ENCODE data around the gene PTPRU.

GRCh38 chr1:29311352-29312030 lies 75.2 kb downstream of the PTPRU start:
- TF ChIP-seq CTCF (IDR thresholded peaks at IDR 0.05; ENCODE audit: low read depth, low read length, missing input control) (no peak), TAF1 (conservative IDR thresholded peaks at IDR 0.05) (no peak), YY1 (IDR thresholded peaks at IDR 0.05) (no peak), JUND (IDR thresholded peaks at IDR 0.05) (no peak), NR2F2 (IDR thresholded peaks at IDR 0.05) (no peak), FOXA1 (IDR thresholded peaks at IDR 0.05) (no peak), RAD21 (IDR thresholded peaks at IDR 0.05) (no peak), EGR1 (IDR thresholded peaks at IDR 0.05; ENCODE audit: low read depth in 2 of 2) (no peak), MAX (IDR thresholded peaks at IDR 0.05) (no peak), ZBTB33 (IDR thresholded peaks at IDR 0.05) (no peak), RXRA (IDR thresholded peaks at IDR 0.05) (no peak), SP1 (IDR thresholded peaks at IDR 0.05) (no peak), ATF3 (IDR thresholded peaks at IDR 0.05) (no peak), REST (IDR thresholded peaks at IDR 0.05) (no peak)
